ENCODE results near the gene NIPAL4.

Gene NIPAL4

GRCh38 chr5:157484768-157485167 is 24.8 kb downstream of the NIPAL4 start:
- in situ Hi-C loops (cut with MboI; ENCODE audit: low sequenced_read_pairs), result no loop called here

- in situ Hi-C loops (cut with MboI; ENCODE audit: low sequenced_read_pairs), result no loop called here
These were observed 25.3 kb downstream of the NIPAL4 start for GRCh38 chr5:157485340-157485739.

GRCh38 chr5:157485811-157486210 is 25.8 kb downstream of the NIPAL4 start:
- in situ Hi-C loops (cut with MboI; ENCODE audit: low sequenced_read_pairs), result no loop called here

- in situ Hi-C loops (cut with MboI; ENCODE audit: low sequenced_read_pairs), result no loop called here
These were observed 26.2 kb downstream of the NIPAL4 start for GRCh38 chr5:157486221-157486681.

- in situ Hi-C loops (cut with MboI; ENCODE audit: low sequenced_read_pairs), result no loop called here
These were observed 26.8 kb downstream of the NIPAL4 start for GRCh38 chr5:157486861-157487260.

- in situ Hi-C loops (cut with MboI; ENCODE audit: low sequenced_read_pairs), result no loop called here
These were observed 27.3 kb downstream of the NIPAL4 start for GRCh38 chr5:157487358-157487757.

GRCh38 chr5:157491471-157491995 is 31.5 kb downstream of the NIPAL4 start:
- in situ Hi-C loops (cut with MboI; ENCODE audit: low sequenced_read_pairs), result no loop called here

- in situ Hi-C loops (cut with MboI; ENCODE audit: low sequenced_read_pairs), result no loop called here
These were observed 32.9 kb downstream of the NIPAL4 start for GRCh38 chr5:157492886-157493285.

- in situ Hi-C loops (cut with MboI; ENCODE audit: low sequenced_read_pairs), result no loop called here
These were observed 34.3 kb downstream of the NIPAL4 start for GRCh38 chr5:157494178-157494832.

- in situ Hi-C loops (cut with MboI; ENCODE audit: low sequenced_read_pairs), result no loop called here
These were observed 36.9 kb downstream of the NIPAL4 start for GRCh38 chr5:157496864-157497263.

GRCh38 chr5:157497875-157498611 is 38.0 kb downstream of the NIPAL4 start:
- in situ Hi-C loops (cut with MboI; ENCODE audit: low sequenced_read_pairs), result no loop called here

- in situ Hi-C loops (cut with MboI; ENCODE audit: low sequenced_read_pairs), result no loop called here
These were observed 42.2 kb downstream of the NIPAL4 start for GRCh38 chr5:157502143-157502647.

- in situ Hi-C loops (cut with MboI; ENCODE audit: low sequenced_read_pairs), result no loop called here
These were observed 44.0 kb downstream of the NIPAL4 start for GRCh38 chr5:157504053-157504452.

- in situ Hi-C loops (cut with MboI; ENCODE audit: low sequenced_read_pairs), result no loop called here
These were observed 45.5 kb downstream of the NIPAL4 start for GRCh38 chr5:157505496-157505895.

- in situ Hi-C loops (cut with MboI; ENCODE audit: low sequenced_read_pairs), result no loop called here
These were observed 46.1 kb downstream of the NIPAL4 start for GRCh38 chr5:157506066-157506590.

- in situ Hi-C loops (cut with MboI; ENCODE audit: low sequenced_read_pairs), result no loop called here
These were observed 47.2 kb downstream of the NIPAL4 start for GRCh38 chr5:157506981-157507780.

- in situ Hi-C loops (cut with MboI; ENCODE audit: low sequenced_read_pairs), result no loop called here
These were observed 49.1 kb downstream of the NIPAL4 start for GRCh38 chr5:157509093-157509492.

GRCh38 chr5:157509587-157509986 is 49.6 kb downstream of the NIPAL4 start:
- in situ Hi-C loops (cut with MboI; ENCODE audit: low sequenced_read_pairs), result no loop called here

GRCh38 chr5:157510682-157511081 is 50.7 kb downstream of the NIPAL4 start:
- in situ Hi-C loops (cut with MboI; ENCODE audit: low sequenced_read_pairs), result no loop called here

GRCh38 chr5:157511651-157512644 is 51.9 kb downstream of the NIPAL4 start:
- in situ Hi-C loops (cut with MboI; ENCODE audit: low sequenced_read_pairs), result no loop called here
